Liver (tissue), 9 donors: Measurements from ENCODE around the gene RPS10. TPM values are rescaled to one million over a fixed set of nuclear protein-coding genes. Genes with fewer than 3 reads are reported as not detected.

Source experiments
- DNase-seq: peaks from one replicate; pipeline ENCODE4 v3.0.0-alpha.2; 2017; ENCODE audit warnings: low spot score
- H3K27ac ChIP-seq, 2 donors: one replicate each; pipeline ENCODE4 v1.7.0; 2013; ENCODE audit warnings: inconsistent platforms in 2 of 2, low read length in 2 of 2, control low read depth in 1 of 2, low read depth in 1 of 2, mild to moderate bottlenecking in 1 of 2
- H3K27me3 ChIP-seq, 4 donors: one replicate each; pipeline versions ENCODE4 v1.6.1 to v1.7.0; 2013; ENCODE audit warnings: low read length in 3 of 4, inconsistent platforms in 1 of 4, mild to moderate bottlenecking in 1 of 4, moderate library complexity in 1 of 4; ENCODE audit not compliant: control insufficient read depth in 4 of 4, insufficient read depth in 4 of 4
- H3K36me3 ChIP-seq, 4 donors: one replicate each; pipeline versions ENCODE4 v1.6.1 to v1.7.0; 2013; ENCODE audit warnings: low read length in 3 of 4, mild to moderate bottlenecking in 3 of 4, low read depth in 1 of 4, moderate library complexity in 1 of 4; ENCODE audit not compliant: control insufficient read depth in 4 of 4, insufficient read depth in 3 of 4
- H3K4me1 ChIP-seq, 4 donors: one replicate each; pipeline versions ENCODE4 v1.6.1 to v1.7.0; 2013; ENCODE audit warnings: low read length in 3 of 4, mild to moderate bottlenecking in 3 of 4, moderate library complexity in 1 of 4; ENCODE audit not compliant: control insufficient read depth in 4 of 4, insufficient read depth in 4 of 4
- H3K4me3 ChIP-seq, 3 donors: one replicate each; pipeline versions ENCODE4 v1.6.1 to v1.7.0; 2013; ENCODE audit warnings: low read length in 3 of 3, control low read depth in 1 of 3, low read depth in 1 of 3, mild to moderate bottlenecking in 1 of 3
- H3K9ac ChIP-seq, 2 donors: one replicate each; pipeline ENCODE4 v1.7.0; 2013; ENCODE audit warnings: low read length in 2 of 2, mild to moderate bottlenecking in 2 of 2, moderate library complexity in 2 of 2, control low read depth in 1 of 2, low read depth in 1 of 2
- H3K9me3 ChIP-seq, 4 donors: one replicate each; pipeline versions ENCODE4 v1.6.1 to v1.7.0; 2013; ENCODE audit warnings: low read length in 3 of 4; ENCODE audit not compliant: control insufficient read depth in 4 of 4
- EGR1 ChIP-seq, 2 donors: IDR thresholded peaks; 2 replicates each; pipeline ENCODE4 v1.6.1; 2016 to 2018; ENCODE audit warnings: antibody characterized with exemption in 2 of 2, low read depth in 2 of 2
- FOXA1 ChIP-seq: IDR thresholded peaks from 2 replicates; pipeline ENCODE4 v1.6.1; 2016; ENCODE audit warnings: antibody characterized with exemption
- FOXA2 ChIP-seq: IDR thresholded peaks from 2 replicates; pipeline ENCODE4 v1.6.1; 2016; ENCODE audit warnings: antibody characterized with exemption
- GABPA ChIP-seq, 2 donors: IDR thresholded peaks in 1 of 2; conservative IDR thresholded peaks in 1 of 2; 2 replicates each; pipeline ENCODE4 v1.6.1; 2016; ENCODE audit warnings: antibody characterized with exemption in 2 of 2, mild to moderate bottlenecking in 1 of 2, moderate library complexity in 1 of 2
- HNF4A ChIP-seq, 2 donors: conservative IDR thresholded peaks; 2 replicates each; pipeline ENCODE4 v1.6.1; 2016; ENCODE audit warnings: antibody characterized with exemption in 2 of 2, mild to moderate bottlenecking in 2 of 2
- HNF4G ChIP-seq: IDR thresholded peaks from 2 replicates; pipeline ENCODE4 v1.6.1; 2016; ENCODE audit warnings: antibody characterized with exemption
- NR2F2 ChIP-seq: IDR thresholded peaks from 2 replicates; pipeline ENCODE4 v1.6.1; 2016; ENCODE audit warnings: antibody characterized with exemption
- RAD21 ChIP-seq, 2 donors: IDR thresholded peaks; 2 replicates each; pipeline ENCODE4 v1.6.1; 2016; ENCODE audit warnings: antibody characterized with exemption in 2 of 2, mild to moderate bottlenecking in 2 of 2
- RXRA ChIP-seq, 2 donors: IDR thresholded peaks; 2 replicates each; pipeline ENCODE4 v1.6.1; 2017 to 2018; ENCODE audit warnings: antibody characterized with exemption in 2 of 2, mild to moderate bottlenecking in 1 of 2
- SP1 ChIP-seq: IDR thresholded peaks from 2 replicates; pipeline ENCODE4 v1.6.1; 2018; ENCODE audit warnings: antibody characterized with exemption, mild to moderate bottlenecking
- TAF1 ChIP-seq: conservative IDR thresholded peaks from 2 replicates; pipeline ENCODE4 v1.6.1; 2016; ENCODE audit warnings: antibody characterized with exemption, mild to moderate bottlenecking
- YY1 ChIP-seq: IDR thresholded peaks from 2 replicates; pipeline ENCODE4 v1.6.1; 2016; ENCODE audit warnings: antibody characterized with exemption, mild to moderate bottlenecking
- WGBS: extraction: QIAGEN DNeasy Blood & Tissue Kit; methylation state at CpG from one replicate; pipeline ENCODE4 v1.1.7; 2013; 5-methylcytosine and 5-hydroxymethylcytosine counted together
- polyA plus RNA-seq, 2 donors: library from polyadenylated mRNA; stranded (reverse) in 1 of 2; unstranded in 1 of 2; fragments of 200-250 nt in 1 of 2; fragments of >200 nt in 1 of 2; fragmentation: Nextera tagmentation in 1 of 2; extraction: Ambion mirVana in 1 of 2; gene quantifications; one replicate each; pipeline versions ENCODE4 v1.2.1 to v1.2.3, GENCODE V29; 2013 to 2015
- total RNA-seq, 2 donors: library from RNA; depleted of rRNA; stranded (reverse); fragments of >200 nt; gene quantifications; one replicate each; pipeline ENCODE4 v1.2.3, GENCODE V29; 2014
- TF ChIP-seq, protein P1 (sequence below): IDR thresholded peaks from 2 replicates; pipeline ENCODE4 v1.6.1; 2016; ENCODE audit warnings: antibody characterized with exemption
- TF ChIP-seq, protein P2 (sequence below): IDR thresholded peaks from 2 replicates; pipeline ENCODE4 v1.6.1; 2016; ENCODE audit warnings: antibody characterized with exemption
- TF ChIP-seq, protein P3 (sequence below): IDR thresholded peaks from 2 replicates; pipeline ENCODE4 v1.6.1; 2016; ENCODE audit warnings: antibody characterized with exemption, mild to moderate bottlenecking
- TF ChIP-seq, protein P4 (sequence below): IDR thresholded peaks from 2 replicates; pipeline ENCODE4 v1.6.1; 2016; ENCODE audit warnings: antibody characterized with exemption
- donor health status: healthy.
- donor health status: healthy.
- donor health status: healthy.
- donor health status: healthy.
- donor health status: healthy.

Gene RPS10
- total and polyA plus RNA-seq, 4 donors = 294 to 970 (median 832) TPM

DNA sequence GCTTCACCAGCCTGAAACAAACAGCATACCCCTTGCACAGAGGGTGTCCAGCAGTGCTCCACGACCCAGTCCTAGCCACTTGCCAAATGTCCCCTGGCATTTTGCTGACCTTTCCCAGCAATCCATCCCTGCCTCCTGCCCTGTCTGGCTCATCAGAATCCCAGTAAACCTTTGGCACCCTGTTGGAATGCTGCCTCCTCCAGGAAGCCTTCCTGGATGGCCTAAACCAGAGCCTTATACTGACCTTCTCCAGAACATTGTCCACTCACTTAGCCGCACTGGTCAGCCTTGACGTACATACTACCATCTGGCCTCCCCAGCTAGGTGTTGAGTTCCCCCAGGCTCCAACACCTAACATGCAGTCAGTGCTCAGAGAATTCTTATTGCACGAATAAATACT is 38.0 kb upstream of the RPS10 start:
- Histone ChIP-seq H3K4me3 (no peak overlapping the region), H3K27me3 (peaks cover 0 to 4% (median 2%) of the 10 kb centered on the region in 4 donors), H3K36me3 (no peaks in the 10 kb centered on the region), H3K27ac (no peak overlapping the region), H3K9ac (no peak overlapping the region), H3K9me3 (no peaks in the 10 kb centered on the region), H3K4me1 (peaks cover 0 to 15% (median 8%) of the 10 kb centered on the region in 4 donors)
- 70% methylated on average over 4 of the region's 4 CpGs for WGBS
- TF ChIP-seq RAD21 (IDR thresholded peaks at IDR 0.05) (no peak), FOXA1 (no peak), TAF1 (no peak), HNF4A (conservative IDR thresholded peaks at IDR 0.05) (no peak), HNF4G (no peak), RXRA (IDR thresholded peaks at IDR 0.05) (no peak), YY1 (no peak), EGR1 (IDR thresholded peaks at IDR 0.05; ENCODE audit: low read depth in 2 of 2) (no peak), SP1 (no peak), GABPA (IDR thresholded peaks at IDR 0.05 in 1 of 2, conservative IDR thresholded peaks at IDR 0.05 in 1 of 2) (no peak), FOXA2 (no peak), NR2F2 (no peak)
- TF ChIP-seq, protein P1, sequence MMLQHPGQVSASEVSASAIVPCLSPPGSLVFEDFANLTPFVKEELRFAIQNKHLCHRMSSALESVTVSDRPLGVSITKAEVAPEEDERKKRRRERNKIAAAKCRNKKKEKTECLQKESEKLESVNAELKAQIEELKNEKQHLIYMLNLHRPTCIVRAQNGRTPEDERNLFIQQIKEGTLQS = no peak
- TF ChIP-seq, protein P2, sequence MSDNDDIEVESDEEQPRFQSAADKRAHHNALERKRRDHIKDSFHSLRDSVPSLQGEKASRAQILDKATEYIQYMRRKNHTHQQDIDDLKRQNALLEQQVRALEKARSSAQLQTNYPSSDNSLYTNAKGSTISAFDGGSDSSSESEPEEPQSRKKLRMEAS = no peak
- TF ChIP-seq, protein P3, sequence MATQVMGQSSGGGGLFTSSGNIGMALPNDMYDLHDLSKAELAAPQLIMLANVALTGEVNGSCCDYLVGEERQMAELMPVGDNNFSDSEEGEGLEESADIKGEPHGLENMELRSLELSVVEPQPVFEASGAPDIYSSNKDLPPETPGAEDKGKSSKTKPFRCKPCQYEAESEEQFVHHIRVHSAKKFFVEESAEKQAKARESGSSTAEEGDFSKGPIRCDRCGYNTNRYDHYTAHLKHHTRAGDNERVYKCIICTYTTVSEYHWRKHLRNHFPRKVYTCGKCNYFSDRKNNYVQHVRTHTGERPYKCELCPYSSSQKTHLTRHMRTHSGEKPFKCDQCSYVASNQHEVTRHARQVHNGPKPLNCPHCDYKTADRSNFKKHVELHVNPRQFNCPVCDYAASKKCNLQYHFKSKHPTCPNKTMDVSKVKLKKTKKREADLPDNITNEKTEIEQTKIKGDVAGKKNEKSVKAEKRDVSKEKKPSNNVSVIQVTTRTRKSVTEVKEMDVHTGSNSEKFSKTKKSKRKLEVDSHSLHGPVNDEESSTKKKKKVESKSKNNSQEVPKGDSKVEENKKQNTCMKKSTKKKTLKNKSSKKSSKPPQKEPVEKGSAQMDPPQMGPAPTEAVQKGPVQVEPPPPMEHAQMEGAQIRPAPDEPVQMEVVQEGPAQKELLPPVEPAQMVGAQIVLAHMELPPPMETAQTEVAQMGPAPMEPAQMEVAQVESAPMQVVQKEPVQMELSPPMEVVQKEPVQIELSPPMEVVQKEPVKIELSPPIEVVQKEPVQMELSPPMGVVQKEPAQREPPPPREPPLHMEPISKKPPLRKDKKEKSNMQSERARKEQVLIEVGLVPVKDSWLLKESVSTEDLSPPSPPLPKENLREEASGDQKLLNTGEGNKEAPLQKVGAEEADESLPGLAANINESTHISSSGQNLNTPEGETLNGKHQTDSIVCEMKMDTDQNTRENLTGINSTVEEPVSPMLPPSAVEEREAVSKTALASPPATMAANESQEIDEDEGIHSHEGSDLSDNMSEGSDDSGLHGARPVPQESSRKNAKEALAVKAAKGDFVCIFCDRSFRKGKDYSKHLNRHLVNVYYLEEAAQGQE = no peak
- TF ChIP-seq, protein P4, sequence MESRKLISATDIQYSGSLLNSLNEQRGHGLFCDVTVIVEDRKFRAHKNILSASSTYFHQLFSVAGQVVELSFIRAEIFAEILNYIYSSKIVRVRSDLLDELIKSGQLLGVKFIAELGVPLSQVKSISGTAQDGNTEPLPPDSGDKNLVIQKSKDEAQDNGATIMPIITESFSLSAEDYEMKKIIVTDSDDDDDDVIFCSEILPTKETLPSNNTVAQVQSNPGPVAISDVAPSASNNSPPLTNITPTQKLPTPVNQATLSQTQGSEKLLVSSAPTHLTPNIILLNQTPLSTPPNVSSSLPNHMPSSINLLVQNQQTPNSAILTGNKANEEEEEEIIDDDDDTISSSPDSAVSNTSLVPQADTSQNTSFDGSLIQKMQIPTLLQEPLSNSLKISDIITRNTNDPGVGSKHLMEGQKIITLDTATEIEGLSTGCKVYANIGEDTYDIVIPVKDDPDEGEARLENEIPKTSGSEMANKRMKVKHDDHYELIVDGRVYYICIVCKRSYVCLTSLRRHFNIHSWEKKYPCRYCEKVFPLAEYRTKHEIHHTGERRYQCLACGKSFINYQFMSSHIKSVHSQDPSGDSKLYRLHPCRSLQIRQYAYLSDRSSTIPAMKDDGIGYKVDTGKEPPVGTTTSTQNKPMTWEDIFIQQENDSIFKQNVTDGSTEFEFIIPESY = no peak
- DNase-seq = no peak

DNA sequence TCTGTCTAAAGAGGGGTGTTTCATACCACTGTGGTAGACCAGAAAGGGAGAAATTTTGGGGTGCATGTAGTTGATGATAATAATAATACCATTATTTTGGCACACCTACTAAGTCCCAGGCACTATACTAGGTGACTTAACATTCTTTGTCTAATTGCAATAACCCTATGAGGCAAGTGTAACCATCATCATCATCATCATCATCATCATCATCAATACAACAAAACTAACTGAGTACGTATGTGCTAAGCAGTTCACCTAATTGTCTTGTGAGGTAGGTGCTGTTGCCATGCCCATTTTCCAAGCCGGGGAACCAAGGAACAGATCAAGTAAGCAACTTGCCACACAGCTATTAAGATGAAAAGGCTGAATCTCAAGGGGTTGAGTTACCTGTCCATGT is 37.4 kb upstream of the RPS10 start:
- Histone ChIP-seq H3K4me1 (peaks cover 0 to 15% (median 8%) of the 10 kb centered on the region in 4 donors), H3K4me3 (no peak overlapping the region), H3K9ac (no peak overlapping the region), H3K27ac (no peak overlapping the region), H3K36me3 (no peaks in the 10 kb centered on the region), H3K27me3 (peaks cover 0 to 4% (median 2%) of the 10 kb centered on the region in 4 donors), H3K9me3 (no peaks in the 10 kb centered on the region)
- no peak for DNase-seq
- 86% methylated on average over 2 of the region's 2 CpGs for WGBS
- TF ChIP-seq, protein P1 = no peak
- TF ChIP-seq HNF4G (no peak), TAF1 (no peak), YY1 (no peak), EGR1 (IDR thresholded peaks at IDR 0.05; ENCODE audit: low read depth in 2 of 2) (no peak), NR2F2 (no peak), FOXA2 (no peak), RAD21 (IDR thresholded peaks at IDR 0.05) (no peak), SP1 (no peak), FOXA1 (no peak), RXRA (IDR thresholded peaks at IDR 0.05) (no peak), HNF4A (conservative IDR thresholded peaks at IDR 0.05) (no peak)
- TF ChIP-seq, protein P3 = no peak
- TF ChIP-seq, protein P4 = no peak
